ENCODE measurements around the gene FRY.

Gene FRY

GRCh38 chr13:32117001-32117400, 85.4 kb downstream of the FRY start:
- Histone ChIP-seq H3K27me3 (ENCODE audit: insufficient read depth, poor library complexity, severe bottlenecking) (no peaks in the 10 kb centered on the region), H3K27ac (replicated peaks) (peak overlapping the region; percentile 90), H3K4me3 (replicated peaks; ENCODE audit: insufficient read depth, low read length) (no peak overlapping the region)
- TF ChIP-seq POLR2AphosphoS5 (IDR thresholded peaks at IDR 0.05; ENCODE audit: low read depth) (no peak), GABPA (IDR thresholded peaks at IDR 0.05; ENCODE audit: low read depth) (no peak), SPI1 (IDR thresholded peaks at IDR 0.05; ENCODE audit: borderline replicate concordance, low read depth) (no peak), CTCF (IDR thresholded peaks at IDR 0.05; ENCODE audit: insufficient read depth, low read length) (no peak), REST (IDR thresholded peaks at IDR 0.05; ENCODE audit: insufficient replicate concordance, low read depth) (no peak)
- no peak for DNase-seq (ENCODE audit: low read depth in 1 of 2, low spot score in 1 of 2)

- Histone ChIP-seq H3K27ac (replicated peaks) (peak overlapping the region; percentile 90), H3K4me3 (replicated peaks; ENCODE audit: insufficient read depth, low read length) (no peak overlapping the region), H3K27me3 (ENCODE audit: insufficient read depth, poor library complexity, severe bottlenecking) (no peaks in the 10 kb centered on the region)
- TF ChIP-seq REST (IDR thresholded peaks at IDR 0.05; ENCODE audit: insufficient replicate concordance, low read depth) (peak; percentile 35), CTCF (IDR thresholded peaks at IDR 0.05; ENCODE audit: insufficient read depth, low read length) (no peak), SPI1 (IDR thresholded peaks at IDR 0.05; ENCODE audit: borderline replicate concordance, low read depth) (peak; percentile 42; the same call in 1 of the 2 replicates), GABPA (IDR thresholded peaks at IDR 0.05; ENCODE audit: low read depth) (no peak), POLR2AphosphoS5 (IDR thresholded peaks at IDR 0.05; ENCODE audit: low read depth) (peak; percentile 89)
- peak; percentile 57 to 95 for DNase-seq (ENCODE audit: low read depth in 1 of 2, low spot score in 1 of 2)
Observed at GRCh38 chr13:32117701-32118100, 86.1 kb downstream of the FRY start.

GRCh38 chr13:32121316-32121715, 89.7 kb downstream of the FRY start:
- peak overlapping the region; percentile 17 for H3K27ac ChIP-seq (replicated peaks)
- no peak for DNase-seq (ENCODE audit: low read depth in 1 of 2, low spot score in 1 of 2)
- H3K4me3 ChIP-seq (replicated peaks; ENCODE audit: insufficient read depth, low read length) = no peak overlapping the region
- TF ChIP-seq CTCF (IDR thresholded peaks at IDR 0.05; ENCODE audit: insufficient read depth, low read length) = no peak
- TF ChIP-seq GABPA (IDR thresholded peaks at IDR 0.05; ENCODE audit: low read depth) = no peak
- TF ChIP-seq REST (IDR thresholded peaks at IDR 0.05; ENCODE audit: insufficient replicate concordance, low read depth) = no peak
- no peak for TF ChIP-seq POLR2AphosphoS5 (IDR thresholded peaks at IDR 0.05; ENCODE audit: low read depth)
- TF ChIP-seq SPI1 (IDR thresholded peaks at IDR 0.05; ENCODE audit: borderline replicate concordance, low read depth) = no peak
- H3K27me3 ChIP-seq (ENCODE audit: insufficient read depth, poor library complexity, severe bottlenecking) = no peaks in the 10 kb centered on the region

Data from HL-60 (cell line).